HL-60 (cell line): Measurements from ENCODE around the gene SH3GL3.

Source experiments
- GABPA ChIP-seq: IDR thresholded peaks from 2 replicates; pipeline ENCODE4 v1.6.1; 2012; ENCODE audit warnings: low read depth
- POLR2AphosphoS5 ChIP-seq: IDR thresholded peaks from 2 replicates; pipeline ENCODE4 v1.6.1; 2012; ENCODE audit warnings: low read depth
- TF ChIP-seq, protein P1 (sequence below): IDR thresholded peaks from 2 replicates; pipeline ENCODE4 v1.6.1; 2012; ENCODE audit warnings: low read depth; ENCODE audit not compliant: insufficient replicate concordance
- TF ChIP-seq, protein P2 (sequence below): IDR thresholded peaks from one replicate; pipeline ENCODE4 v1.5.1; 2011; ENCODE audit warnings: low read length, control low read depth, inconsistent platforms; ENCODE audit not compliant: insufficient read depth

DNA sequence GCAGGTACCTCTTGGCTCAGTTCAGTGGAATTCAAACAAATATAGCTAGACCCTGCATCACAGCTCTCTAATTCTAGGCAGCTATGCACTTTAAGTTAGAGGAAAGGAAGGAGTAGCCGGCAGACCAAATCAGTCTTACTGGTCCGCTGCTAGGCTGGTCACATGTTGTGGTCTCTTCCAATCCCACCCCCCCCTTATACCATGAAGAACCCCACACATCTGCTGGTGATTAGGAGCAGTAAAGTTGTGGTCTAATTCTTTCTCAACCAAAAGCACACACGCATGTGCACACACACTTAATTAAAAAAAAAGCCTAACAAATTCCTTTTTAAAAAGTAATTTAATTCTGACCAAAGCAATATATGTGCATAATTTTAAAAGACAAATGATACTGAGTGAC, 16.7 kb upstream of the SH3GL3 start:
- TF ChIP-seq, protein P1, sequence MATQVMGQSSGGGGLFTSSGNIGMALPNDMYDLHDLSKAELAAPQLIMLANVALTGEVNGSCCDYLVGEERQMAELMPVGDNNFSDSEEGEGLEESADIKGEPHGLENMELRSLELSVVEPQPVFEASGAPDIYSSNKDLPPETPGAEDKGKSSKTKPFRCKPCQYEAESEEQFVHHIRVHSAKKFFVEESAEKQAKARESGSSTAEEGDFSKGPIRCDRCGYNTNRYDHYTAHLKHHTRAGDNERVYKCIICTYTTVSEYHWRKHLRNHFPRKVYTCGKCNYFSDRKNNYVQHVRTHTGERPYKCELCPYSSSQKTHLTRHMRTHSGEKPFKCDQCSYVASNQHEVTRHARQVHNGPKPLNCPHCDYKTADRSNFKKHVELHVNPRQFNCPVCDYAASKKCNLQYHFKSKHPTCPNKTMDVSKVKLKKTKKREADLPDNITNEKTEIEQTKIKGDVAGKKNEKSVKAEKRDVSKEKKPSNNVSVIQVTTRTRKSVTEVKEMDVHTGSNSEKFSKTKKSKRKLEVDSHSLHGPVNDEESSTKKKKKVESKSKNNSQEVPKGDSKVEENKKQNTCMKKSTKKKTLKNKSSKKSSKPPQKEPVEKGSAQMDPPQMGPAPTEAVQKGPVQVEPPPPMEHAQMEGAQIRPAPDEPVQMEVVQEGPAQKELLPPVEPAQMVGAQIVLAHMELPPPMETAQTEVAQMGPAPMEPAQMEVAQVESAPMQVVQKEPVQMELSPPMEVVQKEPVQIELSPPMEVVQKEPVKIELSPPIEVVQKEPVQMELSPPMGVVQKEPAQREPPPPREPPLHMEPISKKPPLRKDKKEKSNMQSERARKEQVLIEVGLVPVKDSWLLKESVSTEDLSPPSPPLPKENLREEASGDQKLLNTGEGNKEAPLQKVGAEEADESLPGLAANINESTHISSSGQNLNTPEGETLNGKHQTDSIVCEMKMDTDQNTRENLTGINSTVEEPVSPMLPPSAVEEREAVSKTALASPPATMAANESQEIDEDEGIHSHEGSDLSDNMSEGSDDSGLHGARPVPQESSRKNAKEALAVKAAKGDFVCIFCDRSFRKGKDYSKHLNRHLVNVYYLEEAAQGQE, result no peak
- TF ChIP-seq, protein P2, sequence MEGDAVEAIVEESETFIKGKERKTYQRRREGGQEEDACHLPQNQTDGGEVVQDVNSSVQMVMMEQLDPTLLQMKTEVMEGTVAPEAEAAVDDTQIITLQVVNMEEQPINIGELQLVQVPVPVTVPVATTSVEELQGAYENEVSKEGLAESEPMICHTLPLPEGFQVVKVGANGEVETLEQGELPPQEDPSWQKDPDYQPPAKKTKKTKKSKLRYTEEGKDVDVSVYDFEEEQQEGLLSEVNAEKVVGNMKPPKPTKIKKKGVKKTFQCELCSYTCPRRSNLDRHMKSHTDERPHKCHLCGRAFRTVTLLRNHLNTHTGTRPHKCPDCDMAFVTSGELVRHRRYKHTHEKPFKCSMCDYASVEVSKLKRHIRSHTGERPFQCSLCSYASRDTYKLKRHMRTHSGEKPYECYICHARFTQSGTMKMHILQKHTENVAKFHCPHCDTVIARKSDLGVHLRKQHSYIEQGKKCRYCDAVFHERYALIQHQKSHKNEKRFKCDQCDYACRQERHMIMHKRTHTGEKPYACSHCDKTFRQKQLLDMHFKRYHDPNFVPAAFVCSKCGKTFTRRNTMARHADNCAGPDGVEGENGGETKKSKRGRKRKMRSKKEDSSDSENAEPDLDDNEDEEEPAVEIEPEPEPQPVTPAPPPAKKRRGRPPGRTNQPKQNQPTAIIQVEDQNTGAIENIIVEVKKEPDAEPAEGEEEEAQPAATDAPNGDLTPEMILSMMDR, result no peak
- TF ChIP-seq POLR2AphosphoS5 (no peak), GABPA (no peak)
